WTC11 (cell line): ENCODE measurements around the gene ARHGAP26. TPM values are rescaled to one million over a fixed set of nuclear protein-coding genes. Genes with fewer than 3 reads are reported as not detected.

Source experiments
- ATAC-seq: fragments of 200-7000 bp; cut with Tn5 transposase; 2 replicates; pipeline ENCODE4 v1.10.0; 2021; ENCODE audit warnings: mild to moderate bottlenecking, moderate library complexity
- CTCF ChIA-PET: fragments of 300-600 bp; sonication (Branson Sonifier 250); formaldehyde crosslinking; loops from one replicate; lab custom pipeline; 2021; ENCODE audit warnings: antibody characterized with exemption; lab: Charles Lee
- POLR2A ChIA-PET: fragments of 350-600 bp; sonication (Branson Sonifier 250); formaldehyde crosslinking; loops from one replicate; lab custom pipeline; 2021; ENCODE audit warnings: antibody characterized with exemption; lab: Charles Lee
- DNase-seq: peaks from one replicate; pipeline ENCODE4 v3.0.0; 2021; ENCODE audit warnings: low spot score
- H3K27ac Mint-ChIP-seq: 2 replicates; pipeline ENCODE4 v1.8.0; 2021; ENCODE audit warnings: mixed read lengths
- H3K27me3 Mint-ChIP-seq: 2 replicates; pipeline ENCODE4 v1.8.0; 2021; ENCODE audit warnings: low read depth, mild to moderate bottlenecking, moderate library complexity, mixed read lengths
- H3K36me3 Mint-ChIP-seq: 2 replicates; pipeline ENCODE4 v1.8.0; 2021; ENCODE audit warnings: mixed read lengths
- H3K4me1 Mint-ChIP-seq: 2 replicates; pipeline ENCODE4 v1.8.0; 2022; ENCODE audit warnings: mixed read lengths
- H3K4me3 Mint-ChIP-seq: 2 replicates; pipeline ENCODE4 v1.8.0; 2021; ENCODE audit warnings: mild to moderate bottlenecking, moderate library complexity, mixed read lengths
- H3K9me3 Mint-ChIP-seq: 2 replicates; pipeline ENCODE4 v1.8.0; 2021; ENCODE audit warnings: mixed read lengths
- ATF1 ChIP-seq: sonication (generic); formaldehyde crosslinking; IDR thresholded peaks from 2 replicates; pipeline ENCODE4 v1.8.1; 2023; ENCODE audit warnings: mild to moderate bottlenecking, moderate library complexity, missing genetic modification reagents
- CREM ChIP-seq: sonication (generic); formaldehyde crosslinking; IDR thresholded peaks from 2 replicates; pipeline ENCODE4 v1.8.1; 2022; ENCODE audit warnings: mild to moderate bottlenecking, missing genetic modification reagents, moderate library complexity
- E2F5 ChIP-seq: sonication (generic); formaldehyde crosslinking; IDR thresholded peaks from 2 replicates; pipeline ENCODE4 v1.8.1; 2022; ENCODE audit warnings: mild to moderate bottlenecking, moderate library complexity, missing genetic modification reagents
- FOXK1 ChIP-seq: sonication (generic); formaldehyde crosslinking; IDR thresholded peaks from 2 replicates; pipeline ENCODE4 v1.8.0; 2022; ENCODE audit warnings: mild to moderate bottlenecking, moderate library complexity, missing genetic modification reagents
- FOXP1 ChIP-seq: sonication (generic); formaldehyde crosslinking; IDR thresholded peaks from 2 replicates; pipeline ENCODE4 v1.8.0; 2022; ENCODE audit warnings: missing genetic modification reagents, mild to moderate bottlenecking, moderate library complexity, borderline replicate concordance
- GABPB1 ChIP-seq: sonication (generic); formaldehyde crosslinking; IDR thresholded peaks from 2 replicates; pipeline ENCODE4 v1.8.1; 2023; ENCODE audit warnings: mild to moderate bottlenecking, missing genetic modification reagents
- GRHL2 ChIP-seq: fragments of 250-450 bp; sonication (Bioruptor Pico); IDR thresholded peaks from 2 replicates; pipeline ENCODE4 v1.8.0; 2022; ENCODE audit warnings: mild to moderate bottlenecking, moderate library complexity; ENCODE audit not compliant: insufficient replicate concordance, severe bottlenecking
- HMGXB4 ChIP-seq: sonication (generic); formaldehyde crosslinking; IDR thresholded peaks from 2 replicates; pipeline ENCODE4 v1.8.1; 2023; ENCODE audit warnings: mild to moderate bottlenecking, moderate library complexity, missing genetic modification reagents
- IRF1 ChIP-seq: sonication (generic); formaldehyde crosslinking; IDR thresholded peaks from 2 replicates; pipeline ENCODE4 v1.8.0; 2023; ENCODE audit warnings: missing genetic modification reagents
- MAX ChIP-seq: sonication (generic); formaldehyde crosslinking; IDR thresholded peaks from 2 replicates; pipeline ENCODE4 v1.8.0; 2022; ENCODE audit warnings: mild to moderate bottlenecking, missing genetic modification reagents
- MYBL2 ChIP-seq: sonication (generic); formaldehyde crosslinking; IDR thresholded peaks from 2 replicates; pipeline ENCODE4 v1.8.1; 2023; ENCODE audit warnings: mild to moderate bottlenecking, moderate library complexity, missing genetic modification reagents
- NFATC4 ChIP-seq: fragments of 250-450 bp; sonication (Bioruptor Pico); IDR thresholded peaks from 2 replicates; pipeline ENCODE4 v1.9.0; 2021; ENCODE audit warnings: mild to moderate bottlenecking
- NFE2L1 ChIP-seq: sonication (generic); formaldehyde crosslinking; IDR thresholded peaks from 2 replicates; pipeline ENCODE4 v1.8.1; 2023; ENCODE audit warnings: missing genetic modification reagents
- NR1H2 ChIP-seq: sonication (generic); formaldehyde crosslinking; IDR thresholded peaks from 2 replicates; pipeline ENCODE4 v1.9.0; 2021; ENCODE audit warnings: mild to moderate bottlenecking, moderate library complexity, missing genetic modification reagents
- NR3C1 ChIP-seq: sonication (generic); formaldehyde crosslinking; conservative IDR thresholded peaks from 2 replicates; pipeline ENCODE4 v1.8.1; 2023; ENCODE audit warnings: low read depth, mild to moderate bottlenecking, missing genetic modification reagents
- PRDM15 ChIP-seq: sonication (generic); formaldehyde crosslinking; IDR thresholded peaks from 2 replicates; pipeline ENCODE4 v1.8.0; 2022; ENCODE audit warnings: missing genetic modification reagents
- PREB ChIP-seq: sonication (generic); formaldehyde crosslinking; IDR thresholded peaks from 2 replicates; pipeline ENCODE4 v1.8.1; 2022; ENCODE audit warnings: mild to moderate bottlenecking, missing genetic modification reagents, moderate library complexity, borderline replicate concordance
- RELA ChIP-seq: sonication (generic); formaldehyde crosslinking; IDR thresholded peaks from 2 replicates; pipeline ENCODE4 v1.8.1; 2022; ENCODE audit warnings: missing genetic modification reagents, mild to moderate bottlenecking, borderline replicate concordance
- USF2 ChIP-seq: sonication (generic); formaldehyde crosslinking; IDR thresholded peaks from 2 replicates; pipeline ENCODE4 v1.8.1; 2023; ENCODE audit warnings: mild to moderate bottlenecking, missing genetic modification reagents, moderate library complexity
- ZBTB21 ChIP-seq: sonication (generic); formaldehyde crosslinking; IDR thresholded peaks from 2 replicates; pipeline ENCODE4 v1.8.1; 2023; ENCODE audit warnings: mild to moderate bottlenecking, missing genetic modification reagents, borderline replicate concordance
- ZNF416 ChIP-seq: fragments of 250-450 bp; sonication (Bioruptor Pico); IDR thresholded peaks from 2 replicates; pipeline ENCODE4 v1.9.0; 2021; ENCODE audit warnings: mild to moderate bottlenecking, inconsistent platforms
- total RNA-seq: library from RNA; stranded (reverse); gene quantifications from 3 replicates; pipeline ENCODE4 v1.2.3, GENCODE V29; 2021
- TF ChIP-seq, protein P1 (sequence below): fragments of 250-450 bp; sonication (Bioruptor Pico); IDR thresholded peaks from 2 replicates; pipeline ENCODE4 v1.9.0; 2021; ENCODE audit warnings: mild to moderate bottlenecking

Gene ARHGAP26
- total RNA-seq, 1 experiment from 2014 or later, result 22.3 TPM

DNA sequence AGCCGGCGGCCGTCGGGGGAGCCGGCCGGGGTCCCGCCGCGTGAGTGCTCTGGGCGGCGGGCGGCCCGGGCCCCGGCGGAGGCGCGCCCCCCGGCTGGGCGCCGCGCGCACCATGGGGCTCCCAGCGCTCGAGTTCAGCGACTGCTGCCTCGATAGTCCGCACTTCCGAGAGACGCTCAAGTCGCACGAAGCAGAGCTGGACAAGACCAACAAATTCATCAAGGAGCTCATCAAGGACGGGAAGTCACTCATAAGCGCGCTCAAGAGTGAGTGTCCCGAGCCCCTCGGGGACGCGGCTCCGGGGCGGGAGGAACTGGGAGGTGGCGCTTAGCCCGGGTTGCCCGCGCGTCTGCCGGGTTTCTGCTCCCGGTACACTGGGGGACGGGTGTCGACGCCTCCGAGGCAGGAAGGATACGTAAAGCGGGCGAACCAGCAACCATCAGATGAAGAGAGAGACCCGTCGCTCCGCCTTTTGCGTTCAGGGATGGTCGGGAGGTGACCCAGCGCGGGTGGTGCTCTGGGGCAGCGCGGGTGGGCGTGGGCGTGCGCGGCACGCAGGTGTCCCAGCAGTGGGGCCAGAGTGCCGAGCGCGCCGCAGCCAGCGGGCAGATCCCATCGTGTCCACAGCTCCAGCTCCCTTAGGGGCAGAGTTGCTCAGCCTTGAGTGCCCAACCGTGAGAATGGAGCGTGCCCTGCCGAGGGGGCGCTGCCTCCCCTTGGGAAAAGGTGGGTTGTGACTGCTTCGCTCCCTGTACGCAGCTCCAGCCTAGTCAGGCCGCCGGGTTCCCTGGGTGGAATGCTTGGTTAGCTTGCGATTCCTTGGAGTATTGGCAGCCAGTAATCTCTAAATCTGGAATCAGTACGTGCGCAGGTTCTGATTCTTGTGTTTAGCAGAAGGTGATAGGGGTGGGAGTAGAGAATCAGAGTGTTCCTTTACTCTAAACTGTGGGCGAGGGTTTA is 753 bp downstream of the ARHGAP26 start:
- peak overlapping the region; percentile 92 for H3K4me3 Mint-ChIP-seq
- peak overlapping the region; percentile 90 for H3K27ac Mint-ChIP-seq
- peaks cover 12% of the 10 kb centered on the region; the same call in 1 of the 2 replicates for H3K27me3 Mint-ChIP-seq
- no peaks in the 10 kb centered on the region for H3K36me3 Mint-ChIP-seq
- ATAC-seq (peak; percentile 23), DNase-seq (peak; percentile 75)
- CTCF ChIA-PET, result interaction anchor here (0.8 to 4.3 kb wide), 22 partner anchors 8 to 144 kb away, joined by 3 to 46 read pairs (median 7); no protein-coding TSS in a partner anchor
- H3K9me3 Mint-ChIP-seq, result no peaks in the 10 kb centered on the region
- POLR2A ChIA-PET, result interaction anchor here (0.6 to 2.3 kb wide), 8 partner anchors 8 to 117 kb away, joined by 3 to 9 read pairs (median 4); no protein-coding TSS in a partner anchor
- H3K4me1 Mint-ChIP-seq, result peaks cover 36% of the 10 kb centered on the region
- TF ChIP-seq MAX, result 0 out of 2 replicates have a peak, but pooled peaks have one; percentile 27
- no peak for TF ChIP-seq ZNF416
- TF ChIP-seq CREM, result no peak
- no peak for TF ChIP-seq NFATC4 (CRISPR knock-in tag)
- TF ChIP-seq FOXP1 (CRISPR knock-in tag), result peak; percentile 61; the same call in 1 of the 2 replicates
- TF ChIP-seq NFE2L1 (CRISPR knock-in tag), result no peak
- no peak for TF ChIP-seq PREB (CRISPR knock-in tag)
- TF ChIP-seq USF2, result no peak
- TF ChIP-seq ATF1 (CRISPR knock-in tag), result no peak
- TF ChIP-seq RELA (CRISPR knock-in tag), result no peak
- peak; percentile 67 for TF ChIP-seq HMGXB4 (CRISPR knock-in tag)
- no peak for TF ChIP-seq MYBL2 (CRISPR knock-in tag)
- TF ChIP-seq GRHL2 (CRISPR knock-in tag), result no peak
- TF ChIP-seq IRF1, result no peak
- TF ChIP-seq, protein P1, sequence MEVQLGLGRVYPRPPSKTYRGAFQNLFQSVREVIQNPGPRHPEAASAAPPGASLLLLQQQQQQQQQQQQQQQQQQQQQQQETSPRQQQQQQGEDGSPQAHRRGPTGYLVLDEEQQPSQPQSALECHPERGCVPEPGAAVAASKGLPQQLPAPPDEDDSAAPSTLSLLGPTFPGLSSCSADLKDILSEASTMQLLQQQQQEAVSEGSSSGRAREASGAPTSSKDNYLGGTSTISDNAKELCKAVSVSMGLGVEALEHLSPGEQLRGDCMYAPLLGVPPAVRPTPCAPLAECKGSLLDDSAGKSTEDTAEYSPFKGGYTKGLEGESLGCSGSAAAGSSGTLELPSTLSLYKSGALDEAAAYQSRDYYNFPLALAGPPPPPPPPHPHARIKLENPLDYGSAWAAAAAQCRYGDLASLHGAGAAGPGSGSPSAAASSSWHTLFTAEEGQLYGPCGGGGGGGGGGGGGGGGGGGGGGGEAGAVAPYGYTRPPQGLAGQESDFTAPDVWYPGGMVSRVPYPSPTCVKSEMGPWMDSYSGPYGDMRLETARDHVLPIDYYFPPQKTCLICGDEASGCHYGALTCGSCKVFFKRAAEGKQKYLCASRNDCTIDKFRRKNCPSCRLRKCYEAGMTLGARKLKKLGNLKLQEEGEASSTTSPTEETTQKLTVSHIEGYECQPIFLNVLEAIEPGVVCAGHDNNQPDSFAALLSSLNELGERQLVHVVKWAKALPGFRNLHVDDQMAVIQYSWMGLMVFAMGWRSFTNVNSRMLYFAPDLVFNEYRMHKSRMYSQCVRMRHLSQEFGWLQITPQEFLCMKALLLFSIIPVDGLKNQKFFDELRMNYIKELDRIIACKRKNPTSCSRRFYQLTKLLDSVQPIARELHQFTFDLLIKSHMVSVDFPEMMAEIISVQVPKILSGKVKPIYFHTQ (CRISPR knock-in tag), result no peak
- TF ChIP-seq GABPB1 (CRISPR knock-in tag), result no peak
- no peak for TF ChIP-seq FOXK1
- TF ChIP-seq NR3C1 (CRISPR knock-in tag), result no peak
- no peak for TF ChIP-seq PRDM15 (CRISPR knock-in tag)
- no peak for TF ChIP-seq ZBTB21 (CRISPR knock-in tag)
- TF ChIP-seq NR1H2 (CRISPR knock-in tag), result no peak
- TF ChIP-seq E2F5 (CRISPR knock-in tag), result no peak; the same call in 1 of the 2 replicates
